Measurements from ENCODE around the gene MST1R. TPM values are rescaled to one million over a fixed set of nuclear protein-coding genes. Genes with fewer than 3 reads are reported as not detected.

Gene MST1R
- total RNA-seq, 2 donors from 2014 or later: 3.7 to 7.7 TPM

GRCh38 chr3:49899815-49900214 lies 3.9 kb downstream of the MST1R start:
- ATAC-seq (ENCODE audit: insufficient number of reproducible peaks, low FRiP score, low read depth): no peak
- H3K9me3 ChIP-seq: no peaks in the 10 kb centered on the region
- H3K36me3 ChIP-seq: peaks cover 2% of the 10 kb centered on the region
- peaks cover 9 to 22% of the 10 kb centered on the region in 2 donors for H3K4me1 ChIP-seq (ENCODE audit: control insufficient read depth in 1 of 2, low read depth in 2 of 2)
- no peak overlapping the region for H3K27ac ChIP-seq
- no peaks in the 10 kb centered on the region for H3K27me3 ChIP-seq (replicated peaks; ENCODE audit: insufficient read depth)
- H3K4me3 ChIP-seq: no peak overlapping the region
- no peak for DNase-seq (ENCODE audit: low spot score)
- no peak for TF ChIP-seq CTCF (IDR thresholded peaks at IDR 0.05)

DNA sequence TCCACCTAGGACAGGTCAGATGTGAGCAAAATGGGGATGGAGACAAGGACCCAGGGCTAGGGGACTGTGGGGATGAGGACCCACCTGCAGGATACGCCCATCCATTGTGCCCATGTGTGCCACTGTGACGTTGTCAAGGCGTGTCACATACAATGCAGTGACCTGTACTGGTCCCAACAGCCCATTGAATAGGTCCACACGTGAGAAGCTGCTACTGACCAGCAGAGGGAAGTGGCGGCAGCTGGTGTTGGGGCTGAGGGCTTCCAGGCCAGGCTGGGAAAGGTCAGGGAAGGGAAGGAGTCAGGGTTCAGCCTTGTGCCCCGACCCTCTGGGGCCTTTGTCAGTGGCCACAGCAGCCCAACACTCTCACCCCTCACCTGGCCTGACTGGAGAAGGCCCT lies 4.7 kb downstream of the MST1R start:
- no peak overlapping the region for H3K27ac ChIP-seq
- peaks cover 9 to 19% of the 10 kb centered on the region in 2 donors for H3K4me1 ChIP-seq (ENCODE audit: control insufficient read depth in 1 of 2, low read depth in 2 of 2)
- no peaks in the 10 kb centered on the region for H3K9me3 ChIP-seq
- DNase-seq (ENCODE audit: low spot score) (no peak), ATAC-seq (ENCODE audit: insufficient number of reproducible peaks, low FRiP score, low read depth) (no peak)
- peaks cover 2% of the 10 kb centered on the region for H3K36me3 ChIP-seq
- H3K27me3 ChIP-seq (replicated peaks; ENCODE audit: insufficient read depth): no peaks in the 10 kb centered on the region
- no peak overlapping the region for H3K4me3 ChIP-seq
- no peak for TF ChIP-seq CTCF (IDR thresholded peaks at IDR 0.05)

- Histone ChIP-seq H3K9me3 (no peaks in the 10 kb centered on the region), H3K27me3 (replicated peaks; ENCODE audit: insufficient read depth) (no peaks in the 10 kb centered on the region), H3K36me3 (peaks cover 2% of the 10 kb centered on the region), H3K27ac (no peak overlapping the region), H3K4me1 (ENCODE audit: control insufficient read depth in 1 of 2, low read depth in 2 of 2) (peaks cover 8 to 15% of the 10 kb centered on the region in 2 donors), H3K4me3 (no peak overlapping the region)
- TF ChIP-seq CTCF (IDR thresholded peaks at IDR 0.05): no peak
- no peak for DNase-seq (ENCODE audit: low spot score)
- no peak for ATAC-seq (ENCODE audit: insufficient number of reproducible peaks, low FRiP score, low read depth)
Observed at GRCh38 chr3:49896345-49896744, 7.3 kb downstream of the MST1R start.

GRCh38 chr3:49895791-49896190 lies 7.9 kb downstream of the MST1R start:
- Histone ChIP-seq H3K36me3 (peaks cover 2% of the 10 kb centered on the region), H3K27me3 (replicated peaks; ENCODE audit: insufficient read depth) (no peaks in the 10 kb centered on the region), H3K27ac (no peak overlapping the region), H3K4me1 (ENCODE audit: control insufficient read depth in 1 of 2, low read depth in 2 of 2) (peaks cover 2 to 10% of the 10 kb centered on the region in 2 donors), H3K9me3 (no peaks in the 10 kb centered on the region), H3K4me3 (no peak overlapping the region)
- DNase-seq (ENCODE audit: low spot score): no peak
- ATAC-seq (ENCODE audit: insufficient number of reproducible peaks, low FRiP score, low read depth): no peak
- no peak for TF ChIP-seq CTCF (IDR thresholded peaks at IDR 0.05)

GRCh38 chr3:49889296-49889695 lies 14.4 kb downstream of the MST1R start:
- DNase-seq (ENCODE audit: low spot score): no peak
- H3K9me3 ChIP-seq: no peaks in the 10 kb centered on the region
- no peaks in the 10 kb centered on the region for H3K36me3 ChIP-seq
- ATAC-seq (ENCODE audit: insufficient number of reproducible peaks, low FRiP score, low read depth): no peak
- no peaks in the 10 kb centered on the region for H3K27me3 ChIP-seq (replicated peaks; ENCODE audit: insufficient read depth)
- TF ChIP-seq CTCF (IDR thresholded peaks at IDR 0.05): no peak
- no peaks in the 10 kb centered on the region for H3K4me1 ChIP-seq (ENCODE audit: control insufficient read depth in 1 of 2, low read depth in 2 of 2)
- H3K4me3 ChIP-seq: no peak overlapping the region
- H3K27ac ChIP-seq: no peak overlapping the region
